ENCODE measurements around the gene LIN7A.

GRCh38 chr12:80877721-80878265 is 59.9 kb downstream of the LIN7A start:
- no peak for TF ChIP-seq CTCF (IDR thresholded peaks at IDR 0.05; ENCODE audit: borderline replicate concordance, extremely low read depth, low read length, poor library complexity, severe bottlenecking)
- TF ChIP-seq EZH2 (IDR thresholded peaks at IDR 0.05; ENCODE audit: borderline replicate concordance, low read depth, low read length, severe bottlenecking): no peak
